Embryonic facial prominence (tissue), 1 donor: ENCODE measurements around the gene HS1BP3.

Experiments used
- DNase-seq: peaks from one replicate; pipeline ENCODE4 v3.0.0-alpha.2; 2016; ENCODE audit errors: extremely low spot score

The HS1BP3 gene

DNA sequence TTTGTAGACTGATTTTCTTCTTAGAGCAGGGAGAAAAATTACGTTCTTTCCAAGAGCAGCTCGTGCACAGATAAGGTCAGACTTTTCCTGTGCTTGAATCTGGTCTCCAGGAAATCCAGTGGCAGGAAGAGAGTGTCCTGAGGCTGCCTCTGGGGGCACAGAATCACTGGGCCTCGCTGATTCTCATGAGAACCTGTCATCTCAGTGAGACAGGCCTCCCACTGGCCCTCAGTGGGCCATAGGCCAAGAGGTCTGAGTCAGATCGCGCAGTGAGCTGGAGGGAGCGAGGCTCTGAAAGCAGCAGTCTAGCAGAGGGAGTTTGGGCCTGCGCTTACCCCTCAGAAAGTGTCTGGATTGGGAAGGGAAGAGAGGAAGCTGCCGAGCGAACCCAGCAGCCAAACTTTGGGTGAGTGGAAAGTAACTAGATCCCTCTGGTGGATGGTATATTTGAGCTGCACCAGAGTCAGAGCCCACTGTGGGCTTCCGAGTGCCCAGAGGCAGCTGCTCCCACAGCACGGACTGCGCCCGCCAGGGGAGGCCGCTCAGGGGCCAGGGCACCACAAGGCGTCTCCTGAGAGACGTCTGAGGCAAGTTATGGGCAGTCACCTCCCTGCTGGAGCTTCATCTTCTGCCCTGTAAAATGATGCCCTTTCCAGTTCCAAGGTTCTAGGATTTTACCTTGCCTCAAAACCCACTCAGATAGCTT is 24.2 kb upstream of the HS1BP3 start:
- no peak for DNase-seq

DNA sequence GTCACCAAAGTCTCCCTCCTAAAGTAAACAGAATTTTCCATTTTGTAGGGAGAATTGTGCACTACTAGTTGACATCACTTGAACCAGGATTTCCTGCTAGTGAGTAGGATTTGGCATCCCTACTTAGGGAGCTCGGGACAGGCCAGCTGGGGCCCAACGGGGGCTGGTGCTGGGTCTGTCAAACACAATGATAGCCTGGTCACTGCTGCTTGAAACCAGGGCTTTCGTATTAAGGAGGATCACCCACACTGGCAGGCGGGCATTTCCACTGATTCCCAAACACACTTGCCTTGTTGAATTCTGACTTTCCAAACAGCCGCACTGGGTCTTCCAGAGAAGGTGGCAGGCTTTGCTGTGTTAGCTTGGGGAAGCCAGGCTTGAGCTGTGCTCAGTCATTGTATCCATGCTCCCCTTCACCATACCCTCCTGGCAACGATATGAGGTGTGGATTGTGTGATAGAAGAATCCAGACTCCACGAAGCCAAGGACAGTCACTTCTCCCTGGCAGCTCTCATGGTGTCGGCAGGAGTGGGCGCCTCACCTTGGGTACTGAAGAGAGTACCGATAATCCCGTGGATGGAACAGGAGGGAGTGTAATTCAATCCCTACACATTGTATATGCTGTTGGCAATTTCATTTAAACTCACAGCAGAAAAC is 23.5 kb upstream of the HS1BP3 start:
- DNase-seq, result no peak

DNA sequence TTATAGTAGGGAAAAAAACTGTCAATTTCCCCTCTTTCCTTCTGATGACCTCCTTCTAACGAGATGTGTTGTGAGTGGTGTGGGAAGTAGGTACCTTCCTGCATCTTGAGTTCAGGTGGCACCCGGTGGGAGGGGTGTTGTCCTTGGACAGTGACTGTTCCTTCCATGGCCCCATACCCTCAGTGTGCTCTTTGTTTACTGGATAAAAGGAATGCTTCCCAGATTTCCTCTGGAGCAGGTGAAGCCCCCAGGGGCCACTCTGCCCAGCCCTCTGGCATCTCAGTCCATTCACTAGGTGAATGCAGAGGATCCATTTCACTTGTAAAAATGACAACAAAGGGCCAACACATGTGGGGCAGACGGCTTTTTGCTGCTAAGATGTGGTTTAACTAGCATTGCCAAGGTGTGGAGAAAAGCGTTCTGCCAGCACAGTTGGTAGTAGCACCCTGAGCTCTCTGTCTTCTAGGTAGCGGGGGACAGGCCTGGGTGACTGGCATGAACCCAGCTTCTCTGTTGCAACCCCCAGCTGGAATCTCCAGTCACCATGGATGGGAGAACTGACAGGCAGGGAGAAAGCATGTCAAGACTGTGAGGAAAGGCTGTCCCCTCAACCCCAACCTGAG is 22.9 kb upstream of the HS1BP3 start:
- DNase-seq, result no peak

DNA sequence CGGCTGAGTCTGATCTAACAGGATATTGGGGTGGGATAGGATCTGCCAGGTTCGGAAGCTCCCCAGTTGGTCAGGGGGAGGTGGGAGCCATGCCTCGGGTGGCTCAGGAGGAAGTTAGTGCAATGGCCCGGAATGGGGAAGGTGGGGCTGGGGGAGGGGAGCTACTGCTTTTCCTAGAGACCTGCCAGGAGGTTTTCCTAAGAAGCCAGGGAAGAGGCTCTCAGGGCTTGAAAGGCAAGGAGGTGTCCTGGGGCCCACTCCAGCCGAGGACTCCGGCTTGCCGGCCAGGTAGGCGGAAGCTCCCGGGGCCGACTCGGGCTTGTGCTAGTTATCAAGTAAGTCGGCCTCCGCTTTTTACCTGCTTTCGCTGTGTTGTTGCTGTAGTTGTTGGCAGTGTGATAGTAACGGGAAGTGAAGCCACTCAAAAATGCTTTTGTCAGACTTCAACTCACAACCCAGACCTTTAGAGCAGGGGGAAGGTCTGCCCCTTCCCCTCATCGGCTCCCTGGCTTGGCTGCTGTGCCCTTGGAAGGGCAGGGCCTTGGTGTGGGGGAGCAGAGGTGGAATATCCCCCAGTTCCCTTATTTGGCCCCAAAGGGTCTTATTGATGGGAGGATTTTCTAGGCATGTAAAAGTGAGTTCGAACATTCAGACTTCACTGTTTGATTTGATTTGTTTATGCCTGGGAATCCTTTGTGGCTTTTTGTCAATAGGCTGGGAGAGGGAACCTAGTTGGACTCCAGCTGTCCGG is 21.5 kb upstream of the HS1BP3 start:
- DNase-seq, result no peak

DNA sequence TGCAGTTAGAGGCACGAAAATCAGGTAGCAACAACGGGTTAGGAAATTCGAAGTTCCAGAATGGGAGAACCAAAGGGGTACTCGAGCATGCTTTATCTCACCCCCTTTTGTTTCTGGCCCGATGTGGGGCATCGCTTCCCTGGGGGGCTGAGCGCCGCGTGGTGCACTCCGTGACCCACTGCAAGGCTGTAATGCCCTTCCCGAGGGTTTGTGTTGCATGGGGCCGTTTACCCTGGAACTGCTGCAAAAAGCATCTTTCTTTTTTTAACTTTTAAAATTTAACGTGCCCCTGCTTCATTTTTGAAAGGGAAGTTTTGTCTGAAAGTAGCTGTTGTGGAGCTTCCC is 20.8 kb upstream of the HS1BP3 start:
- DNase-seq, result no peak

DNA sequence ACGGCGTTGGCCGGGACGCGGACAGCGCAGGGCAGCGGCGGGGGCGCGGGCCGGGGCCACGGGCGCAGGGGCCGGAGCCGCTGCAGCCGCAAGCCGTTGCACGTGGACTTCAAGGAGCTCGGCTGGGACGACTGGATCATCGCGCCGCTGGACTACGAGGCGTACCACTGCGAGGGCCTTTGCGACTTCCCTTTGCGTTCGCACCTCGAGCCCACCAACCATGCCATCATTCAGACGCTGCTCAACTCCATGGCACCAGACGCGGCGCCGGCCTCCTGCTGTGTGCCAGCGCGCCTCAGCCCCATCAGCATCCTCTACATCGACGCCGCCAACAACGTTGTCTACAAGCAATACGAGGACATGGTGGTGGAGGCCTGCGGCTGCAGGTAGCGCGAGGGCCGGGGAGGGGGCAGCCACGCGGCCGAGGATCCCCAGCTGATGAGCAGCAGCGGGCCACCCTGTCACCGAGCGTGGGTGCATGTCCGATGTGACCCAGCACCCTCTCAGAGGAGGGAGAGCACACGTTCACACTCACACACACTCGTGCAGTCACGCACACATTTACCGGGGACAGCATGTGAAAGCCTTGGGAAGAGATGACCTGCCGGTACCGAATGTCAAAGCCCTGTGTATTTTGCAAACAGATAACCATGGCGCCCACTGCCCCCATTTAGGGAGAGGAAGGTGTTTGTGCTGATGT is 20.3 kb upstream of the HS1BP3 start:
- DNase-seq, result no peak

DNA sequence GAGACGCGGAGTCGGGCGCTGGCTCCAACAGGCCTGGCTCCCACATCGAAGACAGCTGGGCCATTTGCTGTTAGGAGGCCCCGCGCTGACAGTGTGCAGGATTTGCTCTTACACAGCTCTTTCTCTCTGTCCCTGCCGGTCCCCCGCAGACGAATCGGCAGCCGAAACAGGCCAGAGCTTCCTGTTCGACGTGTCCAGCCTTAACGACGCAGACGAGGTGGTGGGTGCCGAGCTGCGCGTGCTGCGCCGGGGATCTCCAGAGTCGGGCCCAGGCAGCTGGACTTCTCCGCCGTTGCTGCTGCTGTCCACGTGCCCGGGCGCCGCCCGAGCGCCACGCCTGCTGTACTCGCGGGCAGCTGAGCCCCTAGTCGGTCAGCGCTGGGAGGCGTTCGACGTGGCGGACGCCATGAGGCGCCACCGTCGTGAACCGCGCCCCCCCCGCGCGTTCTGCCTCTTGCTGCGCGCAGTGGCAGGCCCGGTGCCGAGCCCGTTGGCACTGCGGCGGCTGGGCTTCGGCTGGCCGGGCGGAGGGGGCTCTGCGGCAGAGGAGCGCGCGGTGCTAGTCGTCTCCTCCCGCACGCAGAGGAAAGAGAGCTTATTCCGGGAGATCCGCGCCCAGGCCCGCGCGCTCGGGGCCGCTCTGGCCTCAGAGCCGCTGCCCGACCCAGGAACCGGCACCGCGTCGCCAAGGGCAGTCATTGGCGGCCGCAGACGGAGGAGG is 19.6 kb upstream of the HS1BP3 start:
- DNase-seq, result no peak

DNA sequence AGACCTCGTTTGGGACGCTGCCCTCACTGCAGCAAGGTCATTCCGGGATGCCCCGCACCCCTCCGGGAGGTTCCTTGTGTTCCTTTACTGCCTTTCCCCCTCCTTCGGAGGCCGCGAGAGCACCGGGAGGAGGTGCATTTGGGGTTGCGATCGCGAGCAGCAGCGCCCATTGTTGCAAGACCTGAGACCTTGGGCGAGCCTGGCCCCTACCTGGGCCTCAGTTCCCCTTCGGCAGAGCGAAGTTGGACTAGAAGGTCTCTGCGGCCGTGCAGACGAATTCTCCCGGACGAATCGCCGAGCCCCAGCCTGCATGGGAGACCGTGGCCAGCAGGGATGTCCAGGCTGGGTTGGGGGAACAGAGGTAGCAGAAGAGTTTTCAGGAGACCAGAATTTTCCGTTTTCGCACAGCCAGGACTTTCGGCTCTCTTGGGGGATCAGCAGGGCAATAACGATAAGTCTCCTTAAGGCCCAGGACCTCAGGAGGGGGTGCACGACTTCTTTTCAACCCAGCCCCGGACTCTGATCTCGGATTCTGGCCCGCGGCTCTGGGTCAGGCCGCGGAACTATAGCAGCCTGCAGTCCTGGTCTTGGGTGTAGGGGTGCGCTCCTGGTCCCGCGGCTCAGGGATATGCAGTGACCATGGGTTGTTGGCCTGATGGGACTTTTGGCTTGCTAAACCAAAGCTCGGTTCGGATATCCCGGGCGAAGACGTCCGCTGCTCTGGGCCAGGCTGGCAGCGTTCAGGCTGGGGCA is 18.8 kb upstream of the HS1BP3 start:
- DNase-seq, result no peak

DNA sequence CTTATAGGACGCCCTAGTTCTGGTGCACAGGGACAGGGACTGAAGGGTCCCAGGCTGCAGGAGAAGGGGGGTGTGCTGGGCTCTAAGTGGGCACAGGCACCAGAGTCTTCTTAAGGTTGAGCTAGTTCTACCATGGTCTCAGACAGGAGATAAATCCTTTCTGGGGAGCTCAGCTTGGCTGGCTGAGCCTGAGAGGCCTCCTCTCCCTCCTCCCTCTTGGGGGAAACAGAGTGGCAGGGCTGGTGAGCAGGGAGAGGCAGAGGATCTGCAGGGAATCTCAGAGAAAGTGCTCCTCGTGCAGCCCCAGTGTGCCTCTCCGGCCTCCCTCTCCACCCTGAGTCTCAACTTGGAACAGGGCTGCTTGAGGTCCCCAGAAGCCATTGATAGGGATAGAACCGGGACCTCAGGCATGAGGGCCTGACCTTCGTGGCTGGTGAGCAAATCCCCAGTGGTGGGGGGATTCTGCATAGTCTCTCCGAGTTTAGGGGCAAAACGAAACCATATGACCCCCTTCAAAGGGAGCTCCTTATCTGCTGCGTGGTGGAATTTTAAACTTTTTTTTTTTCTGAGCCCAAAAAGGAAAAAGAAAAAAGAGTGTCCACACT is 18.1 kb upstream of the HS1BP3 start:
- DNase-seq, result no peak

DNA sequence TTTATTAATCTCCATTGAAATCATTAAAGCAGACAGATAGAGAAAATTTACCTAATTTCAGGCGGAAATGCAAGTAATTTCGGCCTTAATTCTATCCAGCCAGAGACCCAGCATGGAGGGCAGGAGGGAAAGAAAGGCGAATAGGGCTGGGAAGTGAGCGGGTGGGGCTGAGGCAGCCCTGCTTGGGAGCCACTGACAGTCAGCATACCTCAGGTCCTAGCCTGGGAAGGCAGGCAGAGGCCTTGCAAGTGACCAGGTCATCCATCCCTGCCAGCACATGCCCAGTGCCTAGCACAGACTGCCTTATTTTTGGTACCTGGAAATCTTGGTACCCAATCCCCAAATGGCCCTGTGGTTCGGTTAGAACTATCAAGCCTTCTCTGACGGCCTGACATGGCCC is 17.6 kb upstream of the HS1BP3 start:
- DNase-seq, result no peak

DNA sequence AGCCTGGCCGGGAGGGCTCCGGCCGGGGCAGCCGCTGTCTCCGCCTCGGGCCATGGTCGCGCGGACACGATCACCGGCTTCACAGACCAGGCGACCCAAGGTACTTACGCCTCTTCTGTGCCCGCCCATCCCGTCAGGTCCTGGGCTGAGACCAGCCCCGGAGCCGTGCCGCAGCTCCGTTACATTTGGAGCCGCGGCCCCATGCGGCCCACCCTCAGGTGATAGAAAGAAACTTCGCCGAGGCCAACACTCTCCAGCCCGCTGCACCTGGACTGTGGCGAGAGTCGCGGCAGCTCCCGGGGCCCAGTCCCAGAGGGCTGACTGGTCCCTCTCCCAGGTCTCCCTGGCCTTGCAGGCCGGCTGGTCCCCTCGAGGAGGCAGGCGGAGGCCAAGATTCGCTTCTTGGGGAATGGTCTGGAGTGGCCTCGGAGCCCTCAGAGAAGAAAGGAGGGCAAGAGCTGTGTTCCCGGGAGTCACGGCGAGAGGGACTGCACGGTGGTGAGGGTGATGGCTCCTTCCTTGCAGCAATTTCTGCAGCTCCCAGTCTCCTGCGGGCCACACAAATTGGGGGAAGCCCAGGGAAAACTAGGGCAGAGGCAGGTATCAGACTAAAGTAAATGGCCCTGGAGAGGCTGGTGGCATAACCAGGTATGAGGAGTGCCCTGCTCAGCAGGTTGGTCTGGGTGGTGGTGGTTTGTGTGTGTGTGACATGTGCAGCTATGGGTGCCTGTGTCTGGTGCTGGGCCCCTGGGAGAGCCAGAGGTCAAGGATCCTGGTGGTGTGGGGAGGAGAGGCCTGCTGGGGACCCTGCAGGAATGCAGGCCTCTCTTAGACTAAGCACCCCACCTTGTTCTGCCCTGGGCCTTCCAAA is 16.9 kb upstream of the HS1BP3 start:
- DNase-seq, result no peak

DNA sequence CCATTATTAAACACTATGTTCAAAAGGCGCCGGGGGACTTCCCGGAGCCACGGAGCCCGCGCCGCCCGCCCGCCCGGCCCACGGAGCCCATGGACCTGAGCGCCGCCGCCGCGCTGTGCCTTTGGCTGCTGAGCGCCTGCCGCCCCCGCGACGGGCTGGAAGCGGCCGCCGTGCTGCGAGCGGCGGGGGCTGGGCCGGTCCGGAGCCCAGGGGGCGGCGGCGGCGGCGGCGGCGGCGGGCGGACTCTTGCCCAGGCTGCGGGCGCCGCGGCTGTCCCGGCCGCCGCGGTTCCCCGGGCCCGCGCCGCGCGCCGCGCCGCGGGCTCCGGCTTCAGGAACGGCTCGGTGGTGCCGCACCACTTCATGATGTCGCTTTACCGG is 16.2 kb upstream of the HS1BP3 start:
- no peak for DNase-seq

DNA sequence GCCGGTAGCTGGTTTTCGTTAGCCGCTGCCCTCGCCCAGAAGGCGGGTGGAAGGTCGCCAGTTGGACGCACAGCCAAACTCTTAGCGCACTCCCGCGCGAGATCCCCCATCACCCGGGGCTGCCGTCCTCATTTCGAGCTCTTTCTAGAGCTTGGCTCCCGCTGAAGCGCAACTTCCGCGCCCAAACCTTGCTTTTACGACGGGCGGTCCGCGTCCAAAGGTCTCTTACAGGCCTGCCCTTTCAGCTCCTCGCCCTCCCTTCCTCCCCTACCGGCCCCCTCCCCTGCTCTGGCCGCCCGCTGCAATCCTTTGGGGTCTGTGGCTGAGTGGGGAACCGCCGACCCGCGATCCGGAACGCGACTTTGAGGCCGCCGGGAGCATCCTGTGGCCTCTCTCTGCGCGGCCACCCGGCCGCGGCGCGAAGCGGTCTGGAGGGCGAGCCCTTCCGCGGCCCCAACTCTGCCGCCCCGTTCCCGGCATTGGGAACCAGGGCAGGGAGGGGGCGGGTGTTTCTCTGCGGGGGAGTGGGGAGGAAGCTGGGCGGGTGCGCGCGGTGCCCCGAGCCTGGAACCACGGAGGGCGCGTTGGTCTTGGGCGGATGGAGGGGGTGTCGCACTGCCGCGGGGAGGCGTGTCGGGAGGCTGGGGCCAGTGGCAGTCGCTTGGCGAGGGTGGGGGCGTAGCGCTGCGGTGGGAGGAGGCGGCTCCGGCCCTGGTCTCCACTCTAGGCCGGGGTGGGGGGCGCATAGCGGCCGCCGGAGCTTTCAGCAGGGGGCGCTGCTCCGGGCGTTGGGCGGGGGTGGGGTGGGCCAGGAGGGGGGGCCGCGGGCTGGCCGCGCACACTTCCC is 15.6 kb upstream of the HS1BP3 start, which contains the start of gene GDF7:
Gene GDF7 (plus strand): TSS at position 841 of the 847 bp plus-strand sequence. CDS start 96 bp downstream, outside the sequence.
- DNase-seq, result no peak

DNA sequence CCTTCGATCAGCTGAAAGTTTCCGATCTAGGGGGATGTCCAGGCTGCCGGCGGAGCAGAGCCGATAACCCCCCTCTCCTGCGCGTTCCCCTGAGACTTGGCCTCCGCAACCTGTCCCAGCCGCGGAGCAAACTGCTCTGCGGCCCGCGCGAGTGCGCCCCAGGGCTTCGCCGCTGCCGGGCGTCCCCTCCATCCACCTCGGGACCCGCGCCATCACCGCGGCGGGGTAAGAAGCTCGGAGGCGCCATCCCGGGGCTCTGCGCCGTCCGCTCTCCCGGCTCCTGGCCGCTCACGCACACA is 15.1 kb upstream of the HS1BP3 start:
- no peak for DNase-seq

DNA sequence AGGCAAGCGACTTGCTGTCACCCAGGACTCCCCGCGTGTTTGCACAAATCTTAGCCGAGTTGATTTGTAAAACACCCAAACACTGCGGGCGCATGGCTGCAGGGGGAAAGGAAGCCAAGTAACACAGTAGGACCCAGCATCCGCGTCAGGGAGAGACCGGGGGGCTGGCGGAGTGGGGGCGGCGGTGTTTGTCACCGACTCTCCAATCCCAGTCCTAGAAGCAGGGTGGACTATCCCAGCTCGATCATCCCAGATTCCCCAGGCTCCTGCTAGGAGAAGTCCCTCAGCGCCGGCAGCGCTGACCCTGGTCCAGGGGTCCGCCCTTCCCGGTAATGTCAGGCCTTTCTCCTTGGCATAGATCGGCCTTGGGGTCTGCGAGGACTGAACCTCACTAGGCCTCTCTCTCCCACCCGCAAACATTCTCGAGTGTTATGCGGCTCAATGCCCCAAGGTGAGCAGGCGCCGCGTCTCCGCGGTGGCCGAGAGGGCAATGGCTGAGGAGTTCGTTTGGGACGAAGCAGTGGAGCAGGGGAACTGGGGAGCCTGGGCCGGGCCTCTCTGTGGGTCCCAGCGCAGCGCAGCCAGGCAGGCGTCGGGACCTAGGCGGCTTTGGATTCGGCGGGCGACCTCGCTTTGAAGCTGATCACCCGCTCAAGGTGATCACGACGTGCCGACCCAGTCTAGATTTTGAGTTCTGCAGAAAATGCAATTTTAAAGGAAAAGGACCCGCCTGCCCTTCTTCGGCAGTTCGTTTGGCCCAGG is 14.5 kb upstream of the HS1BP3 start:
- DNase-seq, result no peak

DNA sequence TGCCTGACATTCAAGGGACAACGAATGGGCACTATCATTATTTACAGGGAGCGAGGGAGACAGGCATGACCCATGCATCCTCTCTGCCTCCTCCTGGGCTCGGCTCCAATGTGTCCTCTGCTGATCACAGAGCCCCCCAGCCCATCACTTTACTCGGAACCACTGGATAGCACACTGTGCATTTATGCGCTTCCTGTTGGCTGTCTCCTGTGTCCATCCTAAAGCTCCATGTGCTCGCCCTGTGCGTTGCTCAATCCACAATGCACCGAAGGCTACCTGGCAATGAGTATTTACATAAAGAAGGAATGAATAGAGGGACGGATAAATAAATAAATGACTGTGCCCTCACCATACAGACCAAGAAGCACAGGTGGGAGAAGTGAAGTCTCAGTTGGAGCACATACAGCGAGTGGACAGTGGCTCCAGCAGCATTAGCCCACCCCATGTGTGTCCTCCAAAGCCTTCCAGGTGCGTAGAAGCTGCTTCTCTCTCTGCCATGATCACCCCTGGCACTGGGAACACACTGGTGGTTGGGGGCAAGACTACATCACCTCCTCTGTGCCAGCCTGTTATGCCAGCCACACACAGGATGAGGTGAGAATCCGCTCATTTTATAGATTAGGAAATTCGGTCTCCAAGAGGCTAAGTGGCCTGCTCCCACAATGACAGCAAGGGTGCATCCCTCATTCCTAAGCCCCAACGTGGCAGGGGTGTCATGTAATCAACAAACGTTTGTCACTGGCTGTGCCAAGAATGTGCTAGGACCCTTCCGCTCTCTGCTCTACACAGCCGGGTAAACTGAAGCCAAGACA is 13.7 kb upstream of the HS1BP3 start:
- DNase-seq, result no peak

DNA sequence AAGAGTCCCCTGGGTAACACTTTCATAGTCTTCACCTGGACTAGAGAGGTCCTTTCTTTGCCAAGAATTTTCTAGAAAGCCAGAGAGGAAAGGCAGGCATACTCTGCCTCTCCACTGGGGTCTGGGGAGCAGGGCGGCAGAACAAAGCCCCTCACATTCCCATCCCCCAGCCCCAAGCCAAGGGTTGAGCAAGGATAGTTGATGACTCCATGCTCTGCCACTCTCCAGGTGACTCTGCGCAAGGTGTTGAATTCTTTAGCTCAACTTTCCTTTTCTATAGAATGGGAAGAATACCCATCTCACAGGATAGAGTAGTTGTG is 13.1 kb upstream of the HS1BP3 start:
- DNase-seq, result no peak
